NCI-H2107 (cell line): Measurements from ENCODE around the gene KLHL29.

ENCODE experiments used
- DNase-seq: peaks from one replicate; lab custom pipeline; 2025; lab: John Stamatoyannopoulos, UW

The KLHL29 gene

DNA sequence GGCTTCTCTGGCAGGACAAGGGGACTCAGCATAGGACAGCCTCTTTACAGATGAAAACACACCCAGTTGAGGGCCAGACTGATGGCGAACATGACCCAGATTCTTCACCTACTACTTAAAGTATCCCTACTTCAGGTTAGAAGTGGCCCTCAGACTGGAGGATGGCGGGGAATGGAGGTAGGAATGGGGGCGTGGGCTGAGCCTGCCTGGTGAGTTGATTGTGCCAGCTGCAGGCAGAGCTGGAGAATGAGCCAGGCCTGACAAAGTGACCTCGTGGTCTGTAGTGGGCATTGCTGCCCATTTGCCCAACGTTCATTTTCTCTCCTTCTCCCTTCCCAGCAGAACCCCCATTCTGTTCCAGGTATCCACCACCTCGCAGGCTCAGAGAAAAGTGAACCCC, 186.1 kb downstream of the KLHL29 start:
- no peak for DNase-seq

DNA sequence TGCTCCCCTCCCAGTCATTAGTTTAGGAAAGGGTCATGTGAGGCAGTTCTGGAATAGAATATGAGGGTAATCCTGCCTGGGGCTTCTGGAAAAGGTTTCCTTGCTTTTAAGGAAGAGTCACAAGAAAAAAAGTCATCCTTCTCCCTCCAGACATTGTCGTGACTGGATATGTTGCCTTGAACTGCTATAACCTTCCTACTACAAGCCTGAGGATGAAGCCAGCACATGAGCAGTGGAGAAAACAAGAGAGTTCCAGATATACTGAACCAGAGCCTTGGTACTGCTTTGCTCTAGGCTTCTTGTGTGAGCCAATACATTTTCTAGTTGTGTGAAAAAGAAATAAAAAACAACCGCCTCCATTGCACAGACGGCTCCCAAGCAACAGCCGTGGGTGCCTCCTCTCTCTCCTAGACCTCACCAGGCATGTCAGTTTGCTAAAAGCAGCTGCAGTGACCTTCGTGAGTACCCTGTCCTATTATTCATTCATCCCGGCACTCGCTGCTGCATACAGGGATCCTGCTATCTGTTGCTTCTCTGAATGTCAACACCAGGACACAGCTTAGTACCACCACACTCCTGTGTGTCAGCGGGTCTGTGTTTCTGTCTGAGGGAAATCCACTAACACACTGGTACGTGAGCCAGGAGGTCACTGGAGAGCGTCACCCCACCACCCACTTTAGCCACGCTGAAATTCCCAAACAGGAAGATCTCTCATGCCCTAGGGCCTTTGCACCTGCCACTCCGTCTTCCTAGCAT, 186.7 kb downstream of the KLHL29 start:
- DNase-seq: no peak

DNA sequence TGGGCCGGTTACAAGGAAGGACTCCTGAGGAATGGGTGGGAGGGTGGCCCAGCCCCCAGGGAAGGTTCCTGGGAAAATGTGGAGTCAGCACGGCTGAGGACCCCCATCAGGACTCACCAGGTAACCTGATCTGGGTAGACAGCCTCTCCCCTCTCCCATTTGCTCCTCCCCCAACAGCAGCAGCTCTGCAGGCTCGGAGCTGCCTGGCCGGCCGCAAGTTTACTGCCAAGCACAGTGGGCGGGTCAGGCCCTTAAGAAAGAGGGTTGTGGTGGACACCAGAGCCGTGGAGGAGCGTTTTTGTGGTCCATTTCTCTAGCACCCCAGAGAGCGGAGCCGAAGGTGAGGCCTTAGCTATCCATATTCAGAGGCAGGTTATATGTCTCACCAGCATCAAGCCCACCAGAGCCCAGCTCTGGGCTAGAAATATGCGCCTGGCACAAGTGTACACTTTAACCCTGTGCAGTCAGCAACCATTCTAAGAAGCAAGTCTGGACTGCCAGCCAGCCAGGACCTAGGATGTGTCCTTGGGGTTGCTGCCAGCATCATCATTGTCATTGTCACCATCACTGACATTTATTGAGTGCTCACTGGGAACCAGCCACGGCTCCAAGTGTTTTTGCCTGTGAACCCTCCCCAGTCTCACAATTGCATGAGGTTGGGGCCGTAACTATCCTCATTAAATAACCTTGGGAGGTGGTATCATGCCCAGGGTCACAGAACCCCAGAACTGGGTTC, 190.1 kb downstream of the KLHL29 start:
- no peak for DNase-seq

DNA sequence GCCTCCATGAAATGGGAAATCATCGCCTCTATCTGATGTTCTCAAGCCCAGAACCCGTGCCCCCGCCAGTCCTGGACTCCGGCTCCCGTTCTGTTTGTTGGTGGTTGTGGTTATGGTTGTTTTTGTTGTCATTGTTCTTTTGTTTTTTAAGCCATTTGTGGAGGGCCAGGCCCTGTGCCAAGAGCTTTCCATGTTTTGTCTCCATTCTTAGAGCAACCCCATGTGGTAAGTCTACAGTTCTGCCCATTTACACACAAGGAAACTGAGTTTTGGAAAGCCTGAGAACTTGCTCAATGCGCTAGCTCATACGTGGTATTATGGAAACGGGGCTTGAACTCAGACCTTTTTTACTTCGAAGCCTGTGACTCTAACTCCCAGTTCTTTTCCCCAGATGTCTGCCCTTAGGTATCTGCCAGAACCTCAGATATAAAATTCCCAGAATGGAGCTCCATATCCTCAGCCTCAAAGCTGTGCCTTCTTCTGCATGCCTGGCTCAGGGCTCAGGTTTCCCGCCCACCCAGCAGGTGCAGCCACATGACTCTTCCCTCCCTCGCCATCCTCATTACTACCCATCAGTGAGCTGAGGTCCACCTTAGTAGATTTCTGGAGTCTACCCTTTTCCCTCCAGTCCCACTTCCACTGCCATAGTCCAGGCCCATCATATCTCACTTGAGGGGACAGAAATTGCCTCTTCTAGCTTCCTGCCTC, 194.1 kb downstream of the KLHL29 start:
- DNase-seq: no peak

DNA sequence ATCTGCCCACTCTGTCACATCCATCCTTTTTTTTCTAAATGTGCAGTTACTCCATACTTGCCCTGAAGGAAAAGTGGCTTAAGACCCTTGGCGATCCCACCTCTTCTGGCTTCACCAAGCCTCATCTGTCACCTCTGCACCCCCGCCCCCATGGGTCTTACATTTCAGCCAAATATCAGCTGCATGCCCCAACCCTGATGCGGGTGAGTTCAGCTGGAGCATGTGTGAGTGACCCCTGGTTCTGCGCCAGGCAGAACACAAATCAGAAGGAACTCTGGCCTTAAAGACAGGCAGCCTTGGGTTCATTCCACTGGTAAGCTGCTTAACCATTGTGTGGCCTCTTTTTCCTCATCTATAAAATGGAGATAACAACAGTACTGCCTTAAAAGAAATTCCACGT, 194.7 kb downstream of the KLHL29 start:
- DNase-seq: no peak

DNA sequence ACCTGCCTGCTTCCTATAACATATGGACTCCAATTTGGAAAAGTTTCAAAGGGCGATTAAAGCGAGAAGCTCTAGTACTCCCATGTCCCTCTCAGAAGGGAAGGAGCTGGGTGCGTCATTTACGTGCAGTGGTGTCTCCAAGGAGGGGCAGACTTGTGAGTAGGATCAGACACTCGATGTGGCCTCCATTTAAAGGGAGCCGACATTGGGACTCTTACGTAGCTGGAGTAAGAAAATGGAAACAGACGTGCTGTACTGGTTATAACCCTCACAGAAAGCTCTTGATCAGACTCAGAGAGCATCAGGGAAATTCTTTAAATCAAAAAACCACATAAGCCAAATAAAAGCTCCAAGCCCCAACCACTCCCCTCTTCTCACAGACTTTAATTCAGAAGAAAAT, 198.5 kb downstream of the KLHL29 start:
- DNase-seq: no peak

DNA sequence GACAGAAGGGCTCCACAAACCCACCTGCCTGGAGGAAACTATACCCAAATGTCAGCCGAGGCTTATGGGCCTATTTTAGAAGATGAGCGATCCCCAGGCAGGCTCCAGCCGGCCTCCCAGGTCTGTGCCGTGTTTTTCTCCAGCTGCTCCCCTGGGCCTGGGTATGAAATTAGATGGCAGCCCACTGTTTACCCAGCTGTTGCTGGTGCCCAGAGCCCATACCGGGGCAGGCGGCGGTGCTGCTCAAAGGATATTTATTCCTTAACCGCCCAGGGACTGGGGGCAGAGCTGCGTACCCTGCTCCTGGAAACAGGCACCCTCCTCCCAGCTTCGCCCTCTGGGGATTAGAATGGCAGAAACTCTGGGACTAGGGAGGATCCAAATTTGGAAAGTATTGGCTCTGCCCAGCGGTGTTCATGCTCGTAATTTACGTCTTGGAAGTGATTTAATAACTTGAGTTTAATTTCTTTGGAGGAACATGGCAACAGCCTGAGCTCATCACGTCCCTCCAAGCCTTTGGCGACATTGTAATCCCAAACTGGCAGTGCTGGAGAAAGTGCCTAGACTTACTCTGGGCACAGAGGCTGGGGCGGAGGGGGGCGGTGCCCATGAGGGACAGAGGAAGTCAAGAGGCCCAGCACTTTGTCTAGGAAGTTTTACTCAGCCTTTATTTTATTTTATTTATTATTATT, 199.2 kb downstream of the KLHL29 start:
- no peak for DNase-seq

DNA sequence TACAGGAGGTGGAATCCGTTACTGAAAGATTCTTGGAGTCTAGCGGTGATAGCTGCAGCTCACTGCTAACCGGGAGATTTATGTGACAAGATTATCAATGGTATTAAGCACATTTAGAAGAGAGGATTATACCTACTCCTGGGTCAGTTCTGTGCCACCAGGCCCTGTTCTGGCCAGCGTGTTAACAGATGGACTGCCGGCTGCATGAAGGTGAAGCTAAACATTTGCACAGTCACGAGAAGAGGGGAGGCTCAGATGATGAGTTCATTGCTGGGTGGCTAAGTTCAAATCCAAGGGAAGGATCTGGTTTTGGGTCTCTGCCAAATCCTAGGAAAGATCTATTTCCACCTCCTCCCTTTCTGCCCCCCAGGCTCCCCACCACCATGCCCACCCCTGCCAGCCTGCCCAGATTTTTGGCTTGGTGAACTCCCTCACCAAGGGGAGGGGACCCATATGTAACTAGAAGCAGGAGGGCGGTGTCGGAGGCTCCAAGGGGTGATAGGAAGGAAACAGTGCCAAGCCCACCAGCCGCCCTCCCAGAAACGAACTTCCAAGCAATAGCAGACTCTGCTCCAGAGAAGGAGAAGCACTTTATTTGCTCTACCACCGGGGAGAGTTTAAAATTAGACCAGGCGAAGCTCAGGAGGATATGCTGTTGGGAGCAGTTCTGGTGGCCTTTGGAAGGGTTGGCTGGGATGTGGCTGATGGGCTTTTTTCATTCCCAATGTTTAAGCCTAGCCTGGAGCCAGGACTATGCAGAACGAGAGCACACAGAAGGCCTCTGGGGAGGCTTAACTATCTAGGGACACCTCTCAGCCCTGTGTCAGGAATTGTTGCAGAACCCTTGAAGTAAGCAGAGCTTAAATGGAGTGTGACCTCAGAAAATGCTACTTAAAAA, 200.5 kb downstream of the KLHL29 start:
- peak; percentile 27 for DNase-seq

DNA sequence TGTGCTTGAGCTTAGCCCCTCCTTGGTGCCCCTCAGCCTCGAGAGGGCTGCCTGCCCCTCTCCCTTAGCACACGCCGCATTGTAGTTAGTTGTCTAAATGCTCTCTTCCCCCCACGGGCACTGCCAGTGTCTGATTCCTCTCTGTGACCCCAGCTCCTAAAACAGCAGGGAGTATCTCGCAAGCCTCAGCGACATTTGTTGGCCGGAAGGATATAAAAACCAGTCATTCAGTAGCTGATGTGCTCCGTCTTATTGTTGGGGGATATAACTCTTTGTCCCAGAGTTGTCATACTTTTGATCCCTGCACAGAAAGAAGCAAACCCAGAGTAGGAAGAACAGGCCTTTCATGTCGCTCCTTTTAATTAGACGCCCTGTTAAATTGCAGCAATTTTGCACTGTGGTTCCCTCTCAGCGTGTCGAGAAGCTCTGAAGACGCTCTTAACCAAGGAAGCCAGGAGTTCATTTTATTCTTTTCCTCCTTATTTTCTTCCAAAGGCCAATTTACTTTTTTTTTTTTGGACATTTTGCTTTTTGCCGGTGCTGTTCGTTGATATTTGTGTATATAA, 201.8 kb downstream of the KLHL29 start:
- no peak for DNase-seq

DNA sequence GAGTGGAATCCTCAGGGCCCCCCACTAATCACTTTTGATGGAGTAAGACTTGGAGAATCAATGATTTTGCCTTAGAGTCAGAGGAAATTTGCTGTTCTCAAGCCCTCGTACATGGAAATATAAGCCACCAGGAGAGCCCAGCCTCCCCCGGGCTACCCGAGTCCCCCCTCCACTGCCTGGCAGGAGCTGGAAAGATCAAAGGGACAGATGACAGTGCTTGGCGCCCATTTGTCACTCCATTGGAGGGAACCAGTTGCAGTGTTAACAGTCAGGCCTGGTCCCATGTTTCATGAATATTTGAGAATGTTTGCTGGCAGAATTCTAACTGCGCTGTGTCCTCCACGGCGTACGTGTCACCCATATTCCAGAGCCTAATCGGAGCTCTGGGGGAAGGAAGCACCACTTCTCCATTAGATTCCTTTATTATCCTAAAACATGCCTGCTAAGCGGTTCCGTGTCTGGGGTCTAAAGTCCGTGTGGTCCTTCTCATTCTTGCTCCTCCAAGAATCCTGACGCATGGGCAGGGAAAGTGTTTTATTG, 202.4 kb downstream of the KLHL29 start:
- DNase-seq: no peak

DNA sequence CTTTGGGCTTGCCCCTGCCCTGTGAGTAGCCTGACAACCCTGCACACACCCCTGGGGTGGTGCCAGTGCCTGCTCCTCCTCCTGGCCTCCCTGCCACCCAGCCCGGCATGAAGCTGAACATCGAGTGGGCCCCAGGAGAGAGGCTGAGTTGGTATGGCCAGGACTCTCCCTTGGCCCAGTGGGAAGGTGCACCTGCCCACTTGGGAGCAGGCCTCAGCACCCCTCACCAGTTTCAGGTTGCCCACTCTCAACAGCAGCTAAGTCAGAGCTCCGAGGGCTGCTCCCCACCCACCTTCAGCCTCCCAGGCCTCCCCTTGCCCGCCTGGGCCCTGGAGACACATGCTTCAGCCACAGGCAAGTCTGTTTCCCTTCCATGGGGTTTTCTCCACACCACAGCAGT, 203.1 kb downstream of the KLHL29 start:
- no peak for DNase-seq

DNA sequence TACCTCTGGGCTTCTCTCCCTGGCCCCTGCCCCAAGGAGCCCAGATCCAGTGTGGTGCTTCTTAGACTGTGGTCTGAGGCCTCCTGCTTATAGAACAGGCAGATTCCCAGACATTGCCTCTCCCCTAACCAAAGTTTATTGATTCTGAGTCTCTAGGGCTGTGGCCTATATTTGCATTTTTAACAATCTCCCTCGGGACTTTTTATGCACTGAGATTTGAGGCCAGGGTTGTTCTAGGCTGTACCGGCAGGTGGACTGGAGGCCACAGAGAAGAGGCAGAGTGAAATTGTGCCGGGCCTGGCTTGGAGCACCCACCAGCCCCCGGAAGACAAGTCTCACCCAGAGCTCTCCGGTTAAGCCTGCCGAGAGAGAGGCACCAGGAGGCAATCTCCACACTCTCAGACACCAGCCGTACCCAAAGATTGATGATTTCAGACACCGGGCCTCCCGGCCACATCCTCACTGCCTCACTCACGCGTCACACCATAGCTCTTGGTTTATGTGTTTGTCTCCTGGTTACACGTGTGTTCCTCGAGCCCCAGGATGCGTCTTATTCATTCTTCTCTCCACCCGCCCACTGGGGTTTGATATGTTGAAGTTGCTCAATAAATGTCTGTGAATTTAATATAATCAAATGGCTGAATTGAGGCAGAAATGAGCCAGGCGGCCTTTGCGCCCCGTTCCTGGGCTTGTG, 203.7 kb downstream of the KLHL29 start:
- no peak for DNase-seq

DNA sequence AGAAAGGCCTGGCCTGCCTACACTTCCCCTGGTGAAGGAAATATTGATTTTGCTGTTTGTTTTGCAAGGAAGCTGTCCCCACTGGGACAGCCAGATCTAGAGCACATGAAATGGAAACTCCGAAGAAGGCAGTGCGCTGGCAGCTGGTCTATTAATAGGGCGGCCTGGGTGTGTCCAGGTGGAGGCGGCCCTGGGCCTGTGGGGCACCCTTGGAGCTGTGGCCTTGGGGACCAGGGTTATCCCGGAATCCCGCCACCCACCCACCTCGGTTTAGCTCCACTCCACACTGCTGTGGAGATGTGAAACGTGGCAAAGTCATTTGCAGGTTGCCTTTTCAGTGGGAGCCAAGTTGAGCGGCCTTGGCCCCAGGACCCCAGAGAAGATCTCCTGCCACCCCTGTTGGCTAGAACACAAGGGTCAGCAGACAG, 204.3 kb downstream of the KLHL29 start:
- no peak for DNase-seq

DNA sequence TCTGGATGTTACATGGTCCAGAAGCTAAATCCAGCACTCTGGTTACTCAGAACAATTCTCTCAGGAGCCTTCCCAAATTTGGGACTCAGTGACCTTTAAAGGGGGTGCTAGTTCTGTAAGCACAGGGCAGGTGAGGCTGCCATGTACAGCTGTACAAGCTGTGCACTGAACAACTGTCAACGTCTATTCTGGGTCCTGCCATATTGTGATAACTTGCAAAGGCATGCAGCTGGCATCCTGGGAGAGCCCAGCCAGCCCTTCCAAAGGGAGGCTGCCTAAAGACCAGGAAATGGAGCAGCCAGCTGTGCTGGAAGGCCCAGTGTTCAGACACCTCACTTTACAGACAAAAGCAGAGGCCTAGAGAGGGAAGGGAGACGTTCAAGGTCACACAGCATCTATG, 204.8 kb downstream of the KLHL29 start:
- no peak for DNase-seq

DNA sequence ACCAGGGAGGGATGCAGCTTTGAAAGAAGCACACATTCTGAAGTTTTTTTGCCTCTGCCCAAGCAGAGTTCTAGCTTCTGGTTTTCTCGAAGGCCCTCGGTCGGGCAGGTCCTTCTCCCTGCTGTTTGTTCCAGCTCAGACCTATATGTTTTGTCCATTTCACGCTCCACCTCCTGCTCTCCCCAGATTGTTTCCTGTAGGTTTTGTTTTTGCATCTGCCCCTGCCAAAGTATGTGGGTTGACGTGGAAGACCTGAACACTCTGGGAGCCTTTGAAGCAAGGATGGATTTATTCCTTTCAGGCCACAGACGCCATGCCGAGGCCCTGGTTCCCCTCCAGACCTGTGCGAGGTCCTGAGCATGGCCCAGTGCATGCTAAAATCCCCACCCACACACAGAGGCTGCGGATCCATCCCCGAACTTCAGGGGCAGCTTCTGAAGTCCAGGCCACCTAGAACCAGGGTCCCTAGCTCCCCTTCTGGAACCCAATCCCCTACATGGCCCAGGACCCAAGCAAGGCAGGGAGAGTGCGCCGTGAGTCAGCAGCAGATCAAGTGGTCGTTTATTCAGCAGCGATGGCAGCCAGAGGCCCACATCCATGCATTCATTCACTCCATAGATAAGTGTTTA, 205.4 kb downstream of the KLHL29 start:
- DNase-seq: no peak

DNA sequence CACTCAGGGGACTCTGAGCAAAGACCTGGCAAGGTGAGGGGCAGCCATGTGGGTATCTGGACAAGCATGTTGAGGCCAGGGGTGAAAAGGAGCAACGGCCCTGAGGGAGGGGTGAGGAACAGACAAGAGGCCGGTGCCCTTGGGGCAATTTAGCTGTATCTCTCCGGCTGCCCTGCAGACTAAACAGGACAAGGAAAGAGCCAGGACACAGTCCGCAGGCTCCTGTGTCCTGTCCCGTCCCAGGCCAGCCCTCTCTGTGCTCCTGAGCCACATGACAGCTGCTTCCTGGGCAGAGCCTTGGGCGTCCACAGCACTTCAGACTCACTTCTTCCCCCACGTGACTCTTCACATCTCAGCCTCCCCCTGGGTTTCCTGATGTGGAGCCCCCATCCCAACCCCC, 206.1 kb downstream of the KLHL29 start:
- no peak for DNase-seq

DNA sequence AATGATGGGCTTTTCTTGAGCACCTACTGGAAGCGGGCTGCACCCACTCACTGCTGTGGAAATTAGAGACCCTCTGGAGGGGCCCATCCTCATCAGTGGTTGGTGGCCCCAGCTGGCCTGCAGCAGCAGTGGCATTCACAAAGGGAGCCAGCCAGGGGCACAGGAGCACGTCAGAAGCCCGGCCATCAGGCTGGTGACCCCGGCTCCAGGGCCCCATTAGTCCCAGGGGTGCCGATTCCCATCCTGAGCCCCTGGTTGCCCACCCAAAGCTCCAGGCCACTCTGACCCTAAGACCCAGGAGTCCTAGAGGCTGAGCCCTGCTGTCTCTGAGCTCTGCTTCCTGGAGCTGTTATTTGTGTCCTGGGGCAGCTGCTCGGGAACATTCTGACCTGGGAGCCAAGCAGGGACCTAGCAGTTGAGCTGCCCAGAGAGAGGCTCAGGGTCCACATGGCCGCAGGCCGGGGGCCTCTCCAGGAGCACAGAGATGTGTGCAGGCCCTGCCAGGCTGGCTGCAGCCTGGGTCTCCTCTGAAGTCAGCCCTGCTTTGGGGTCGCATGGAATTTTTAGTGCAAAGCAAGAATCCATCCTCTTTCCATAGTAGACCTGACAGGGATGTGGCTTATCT, 207.2 kb downstream of the KLHL29 start:
- no peak for DNase-seq

DNA sequence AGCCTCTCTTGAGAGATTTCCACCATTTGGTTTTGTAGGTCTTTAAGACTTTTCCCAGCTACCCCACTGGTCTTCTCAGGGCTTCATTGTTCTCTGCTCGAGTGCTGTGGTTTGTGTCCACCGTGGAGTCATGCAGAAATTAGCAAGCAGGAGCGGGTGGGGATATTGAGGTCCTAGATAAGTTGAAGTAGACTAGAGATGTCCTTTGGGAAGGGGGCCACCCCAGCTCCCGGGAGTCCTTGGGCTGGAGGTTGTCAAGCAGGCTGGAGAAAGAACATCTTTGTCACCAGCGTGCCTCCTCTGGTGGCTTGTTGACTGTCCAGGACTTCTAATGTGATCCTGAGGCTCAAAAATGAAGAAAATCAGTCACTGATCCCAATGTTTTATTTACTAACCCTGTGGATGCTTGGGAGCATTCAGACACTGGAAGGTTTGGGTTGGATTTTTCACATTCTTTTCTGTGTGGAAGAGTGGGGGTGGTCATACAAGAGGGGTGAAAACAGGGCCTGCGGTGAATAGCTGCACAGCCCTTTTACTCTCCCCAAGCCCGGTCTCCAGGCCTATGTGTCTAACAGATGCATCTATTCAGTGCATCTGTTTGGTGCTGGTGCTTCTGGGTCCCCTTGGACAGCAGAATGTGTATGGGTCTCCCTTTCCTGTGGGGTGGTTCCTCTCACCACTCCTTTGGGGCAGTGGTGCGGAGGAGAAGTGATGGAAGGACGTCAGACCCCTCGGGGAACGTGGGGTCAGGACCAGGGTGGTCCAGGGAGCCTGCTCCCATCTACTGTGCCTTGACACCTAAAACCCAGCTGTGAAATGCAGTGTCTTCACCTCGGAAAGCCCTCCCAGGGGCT, 208.1 kb downstream of the KLHL29 start:
- no peak for DNase-seq
